Osteoblast (primary cell): ENCODE measurements around the gene PRRT4. TPM values are rescaled to one million over a fixed set of nuclear protein-coding genes. Genes with fewer than 3 reads are reported as not detected.
A peak's percentile ranks its signal among the peaks of the same experiment; 100 is the strongest.

Source experiments
- DNase-seq: peaks from one replicate; pipeline ENCODE4 v3.0.0; 2011; ENCODE audit warnings: low spot score, mixed read lengths; ENCODE audit not compliant: insufficient read length; ENCODE audit errors: missing footprints
- H2AFZ ChIP-seq: 2 replicates; pipeline ENCODE4 v1.6.0; 2011; ENCODE audit warnings: mild to moderate bottlenecking, low read length
- H3K27ac ChIP-seq: 2 replicates; pipeline ENCODE4 v1.5.1; 2011; ENCODE audit warnings: mild to moderate bottlenecking, low read depth, low read length, moderate library complexity
- H3K27me3 ChIP-seq: 2 replicates; pipeline ENCODE4 v1.6.0; 2012; ENCODE audit warnings: mild to moderate bottlenecking, control low read depth, inconsistent platforms, low read length, moderate library complexity; ENCODE audit not compliant: insufficient read depth
- H3K36me3 ChIP-seq: 2 replicates; pipeline ENCODE4 v1.5.1; 2011; ENCODE audit warnings: mild to moderate bottlenecking, low read length, control low read depth, moderate library complexity; ENCODE audit not compliant: insufficient read depth
- H3K4me1 ChIP-seq: 2 replicates; pipeline ENCODE4 v1.5.1; 2011; ENCODE audit warnings: mild to moderate bottlenecking, low read length, control low read depth, moderate library complexity; ENCODE audit not compliant: insufficient read depth
- H3K4me2 ChIP-seq: 2 replicates; pipeline ENCODE4 v1.6.0; 2011; ENCODE audit warnings: mild to moderate bottlenecking, low read length; ENCODE audit not compliant: insufficient read depth
- H3K4me3 ChIP-seq: fragments of 200-600 bp; sonication (generic); 3 replicates; pipeline ENCODE4 v1.5.1; 2012; ENCODE audit warnings: mild to moderate bottlenecking, low read length, inconsistent platforms; ENCODE audit not compliant: insufficient read depth
- H3K79me2 ChIP-seq: 2 replicates; pipeline ENCODE4 v1.6.0; 2012; ENCODE audit warnings: mild to moderate bottlenecking, low read length, control low read depth, inconsistent platforms; ENCODE audit not compliant: insufficient read depth
- H3K9me3 ChIP-seq: 2 replicates; pipeline ENCODE4 v1.5.1; 2011; ENCODE audit warnings: low read depth, low read length, control low read depth
- H4K20me1 ChIP-seq: 2 replicates; pipeline ENCODE4 v1.6.0; 2012; ENCODE audit warnings: mild to moderate bottlenecking, low read length, control low read depth; ENCODE audit not compliant: insufficient read depth
- total RNA-seq: library from RNA; depleted of rRNA; stranded (reverse); fragments of >200 nt; gene quantifications from 2 replicates; pipeline ENCODE4 v1.2.3, GENCODE V29; 2012
- TF ChIP-seq, protein P1 (sequence below): IDR thresholded peaks from 2 replicates; pipeline ENCODE4 v1.5.1; 2011; ENCODE audit warnings: mild to moderate bottlenecking, low read depth, low read length, moderate library complexity; ENCODE audit errors: extremely low read depth

PRRT4 gene
- total RNA-seq, 1 donor: not detected

DNA sequence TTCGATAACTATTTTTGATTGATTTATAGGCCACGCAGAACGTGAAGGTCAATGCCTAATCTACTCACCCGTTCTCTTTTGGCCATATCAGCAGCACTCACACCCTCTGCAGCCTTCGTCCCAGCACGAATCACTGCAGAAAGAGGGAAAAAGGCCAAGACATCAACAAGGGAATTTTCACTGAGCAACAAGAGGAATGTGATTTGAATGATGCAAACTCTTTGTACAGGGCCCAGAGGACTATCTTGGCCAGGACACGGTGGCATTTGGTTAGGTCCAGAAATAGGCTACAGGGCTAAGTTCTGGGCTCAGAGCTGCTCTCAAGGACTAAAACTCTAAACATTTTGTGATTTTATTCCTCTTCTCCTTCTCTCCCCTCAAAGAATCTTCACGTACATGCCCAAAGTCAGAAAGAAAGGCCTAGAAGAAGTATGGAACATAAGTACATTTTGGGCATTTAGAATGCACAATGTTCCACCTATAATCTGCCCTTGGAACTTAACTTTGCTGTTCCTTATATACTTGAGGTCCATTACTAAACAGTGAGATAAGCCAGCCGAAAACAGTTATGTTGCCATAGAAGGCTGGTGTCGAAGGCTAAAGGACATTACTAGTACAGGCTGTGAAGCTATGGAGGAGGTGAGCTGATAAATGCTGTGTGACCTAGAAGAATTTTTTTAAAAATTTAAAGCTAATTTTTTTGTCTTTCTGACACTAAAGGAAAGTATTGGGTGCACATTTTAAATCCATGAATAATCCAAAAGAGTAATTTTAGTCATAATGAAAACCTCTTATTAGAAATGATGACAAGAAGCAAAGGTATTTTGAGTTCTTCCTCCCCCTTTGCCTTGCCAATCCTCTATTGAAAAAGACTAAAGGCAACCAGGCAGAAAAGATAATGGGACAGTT, 37.8 kb downstream of the PRRT4 start:
- Histone ChIP-seq H3K9me3 (no peaks in the 10 kb centered on the region), H3K4me2 (peak overlapping the region; percentile 27), H3K4me1 (peaks cover 34% of the 10 kb centered on the region), H3K27me3 (no peaks in the 10 kb centered on the region), H3K4me3 (no peak overlapping the region), H3K36me3 (peaks cover 56% of the 10 kb centered on the region), H4K20me1 (no peaks in the 10 kb centered on the region), H3K79me2 (no peaks in the 10 kb centered on the region), H3K27ac (peak overlapping the region; percentile 89), H2AFZ (no peak overlapping the region)
- TF ChIP-seq, protein P1, sequence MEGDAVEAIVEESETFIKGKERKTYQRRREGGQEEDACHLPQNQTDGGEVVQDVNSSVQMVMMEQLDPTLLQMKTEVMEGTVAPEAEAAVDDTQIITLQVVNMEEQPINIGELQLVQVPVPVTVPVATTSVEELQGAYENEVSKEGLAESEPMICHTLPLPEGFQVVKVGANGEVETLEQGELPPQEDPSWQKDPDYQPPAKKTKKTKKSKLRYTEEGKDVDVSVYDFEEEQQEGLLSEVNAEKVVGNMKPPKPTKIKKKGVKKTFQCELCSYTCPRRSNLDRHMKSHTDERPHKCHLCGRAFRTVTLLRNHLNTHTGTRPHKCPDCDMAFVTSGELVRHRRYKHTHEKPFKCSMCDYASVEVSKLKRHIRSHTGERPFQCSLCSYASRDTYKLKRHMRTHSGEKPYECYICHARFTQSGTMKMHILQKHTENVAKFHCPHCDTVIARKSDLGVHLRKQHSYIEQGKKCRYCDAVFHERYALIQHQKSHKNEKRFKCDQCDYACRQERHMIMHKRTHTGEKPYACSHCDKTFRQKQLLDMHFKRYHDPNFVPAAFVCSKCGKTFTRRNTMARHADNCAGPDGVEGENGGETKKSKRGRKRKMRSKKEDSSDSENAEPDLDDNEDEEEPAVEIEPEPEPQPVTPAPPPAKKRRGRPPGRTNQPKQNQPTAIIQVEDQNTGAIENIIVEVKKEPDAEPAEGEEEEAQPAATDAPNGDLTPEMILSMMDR: no peak
- DNase-seq: no peak

DNA sequence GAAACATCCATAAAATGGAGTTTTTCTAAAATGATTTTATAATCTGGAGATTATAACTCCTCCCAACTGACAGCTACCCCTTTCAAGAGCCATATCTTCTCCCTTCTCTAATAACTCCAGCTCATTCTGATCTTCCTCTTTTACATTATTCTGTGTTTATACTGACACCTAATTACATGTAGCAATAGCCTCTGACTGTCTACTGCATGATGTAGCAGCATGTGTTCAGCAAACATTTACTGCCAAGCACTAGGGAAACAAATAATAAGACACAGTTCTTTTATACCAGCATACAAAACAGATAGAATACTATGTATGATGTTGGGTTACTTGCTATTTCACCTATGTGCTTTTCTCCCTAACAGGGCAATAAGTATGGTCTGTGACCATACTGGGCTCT, 38.5 kb downstream of the PRRT4 start:
- no peaks in the 10 kb centered on the region for H3K27me3 ChIP-seq
- H3K4me3 ChIP-seq: no peak overlapping the region
- no peaks in the 10 kb centered on the region for H3K79me2 ChIP-seq
- DNase-seq: no peak
- H3K4me1 ChIP-seq: peaks cover 34% of the 10 kb centered on the region
- no peaks in the 10 kb centered on the region for H4K20me1 ChIP-seq
- H3K36me3 ChIP-seq: peaks cover 56% of the 10 kb centered on the region
- peak overlapping the region; percentile 27 for H3K4me2 ChIP-seq
- no peak overlapping the region for H2AFZ ChIP-seq
- no peaks in the 10 kb centered on the region for H3K9me3 ChIP-seq
- TF ChIP-seq, protein P1: no peak
- peak overlapping the region; percentile 89 for H3K27ac ChIP-seq

DNA sequence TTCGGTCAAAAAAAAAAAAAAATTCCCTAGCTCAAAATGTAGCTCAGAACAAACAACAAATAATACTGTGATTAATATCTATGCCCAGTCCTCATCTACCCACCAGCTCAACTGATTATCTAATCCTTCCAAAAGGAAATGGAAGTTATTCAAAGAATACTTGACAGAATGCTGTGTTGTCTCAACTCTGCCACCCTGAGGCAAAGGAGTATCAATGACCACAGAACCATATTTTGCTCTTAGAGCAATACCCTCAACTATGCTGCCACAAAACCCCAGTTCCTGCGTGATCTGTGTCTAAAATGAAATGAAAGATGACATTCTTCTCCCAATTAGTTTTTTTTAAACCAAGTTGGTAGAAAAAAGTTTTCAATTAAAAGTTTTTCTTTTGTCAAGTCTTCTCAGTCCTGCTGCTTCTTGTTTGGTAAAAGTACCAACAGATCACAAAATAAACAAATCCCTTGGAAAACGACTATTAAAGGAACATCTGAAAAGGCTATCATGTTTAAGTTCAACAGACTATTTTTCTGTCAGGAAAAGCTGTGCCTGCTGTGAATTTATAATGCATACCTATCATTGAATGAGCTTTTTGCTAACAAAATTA, 39.3 kb downstream of the PRRT4 start:
- TF ChIP-seq, protein P1: peak; percentile 61
- no peaks in the 10 kb centered on the region for H3K27me3 ChIP-seq
- H3K79me2 ChIP-seq: no peaks in the 10 kb centered on the region
- H3K36me3 ChIP-seq: peaks cover 60% of the 10 kb centered on the region
- no peak overlapping the region for H3K4me2 ChIP-seq
- H3K9me3 ChIP-seq: no peaks in the 10 kb centered on the region
- peaks cover 34% of the 10 kb centered on the region for H3K4me1 ChIP-seq
- no peaks in the 10 kb centered on the region for H4K20me1 ChIP-seq
- peak overlapping the region; percentile 89 for H3K27ac ChIP-seq
- DNase-seq: peak; percentile 73
- H3K4me3 ChIP-seq: no peak overlapping the region
- no peak overlapping the region for H2AFZ ChIP-seq

DNA sequence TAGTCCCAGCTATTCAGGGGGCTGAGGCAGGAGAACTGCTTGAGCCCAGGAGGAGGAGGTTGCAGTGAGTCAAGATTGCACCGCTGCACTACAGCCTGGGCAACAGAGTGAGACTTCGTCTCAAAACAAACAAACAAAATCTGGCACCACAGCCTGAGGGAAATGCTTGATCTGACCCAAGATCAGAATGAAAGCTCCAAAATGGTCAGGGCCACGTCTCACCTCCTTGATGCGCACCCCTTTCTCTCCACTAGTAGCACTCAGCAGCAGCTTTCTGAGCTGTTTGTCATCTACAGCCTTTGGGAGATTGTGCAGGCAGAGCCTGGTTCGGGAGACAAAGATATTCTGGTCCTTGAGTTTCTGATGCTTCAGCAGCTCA, 40.5 kb downstream of the PRRT4 start:
- TF ChIP-seq, protein P1: no peak
- Histone ChIP-seq H3K9me3 (no peaks in the 10 kb centered on the region), H3K4me1 (peaks cover 34% of the 10 kb centered on the region), H3K4me2 (no peak overlapping the region), H4K20me1 (no peaks in the 10 kb centered on the region), H3K27ac (no peak overlapping the region), H3K27me3 (no peaks in the 10 kb centered on the region), H3K79me2 (no peaks in the 10 kb centered on the region), H3K36me3 (peaks cover 57% of the 10 kb centered on the region), H2AFZ (no peak overlapping the region), H3K4me3 (no peak overlapping the region)
- DNase-seq: no peak
